ENCODE data around the gene POU6F1.
"Not testable (repeated sequence)": the region's sequence is repeated elsewhere in the genome, so short reads cannot be mapped to it uniquely, and the experiment has no call there.

The POU6F1 gene

GRCh38 chr12:51225771-51226170 is 7.9 kb upstream of the POU6F1 start:
- no peaks in the 10 kb centered on the region for H3K36me3 ChIP-seq (ENCODE audit: control insufficient read depth in 1 of 2, insufficient read depth in 2 of 2, low read length in 2 of 2)
- H3K4me3 ChIP-seq (ENCODE audit: low read depth in 1 of 2, low read length in 2 of 2), result no peak overlapping the region
- no peaks in the 10 kb centered on the region for H3K4me1 ChIP-seq (ENCODE audit: control insufficient read depth in 1 of 2, insufficient read depth in 2 of 2, low read length in 2 of 2)
- H3K9me3 ChIP-seq (ENCODE audit: control insufficient read depth in 1 of 2, low read length in 2 of 2), result no peaks in the 10 kb centered on the region
- no peaks in the 10 kb centered on the region for H3K27me3 ChIP-seq (ENCODE audit: low read depth, low read length)
- H3K27ac ChIP-seq (ENCODE audit: low read length), result no peak overlapping the region

DNA sequence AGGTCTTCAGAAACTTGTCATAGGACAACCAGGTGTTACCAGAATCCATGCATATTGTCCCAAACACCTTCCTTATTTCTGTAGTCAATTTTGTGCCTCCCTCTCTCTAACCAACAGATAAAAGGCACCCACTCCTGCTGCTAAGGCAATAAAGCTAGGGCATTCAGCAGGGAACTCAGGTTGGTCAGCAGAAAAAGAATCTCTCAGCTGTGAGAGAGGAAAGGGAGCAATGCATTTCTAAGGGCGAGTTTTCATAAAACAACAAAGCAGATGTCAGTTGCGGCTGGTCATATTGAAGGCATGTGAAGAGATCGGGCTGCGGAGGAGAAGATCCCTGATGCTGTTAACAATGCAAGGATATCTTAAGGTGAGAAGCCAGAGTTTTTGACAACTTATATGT is 7.4 kb upstream of the POU6F1 start:
- Histone ChIP-seq H3K4me3 (ENCODE audit: low read depth in 1 of 2, low read length in 2 of 2) (no peak overlapping the region), H3K36me3 (ENCODE audit: control insufficient read depth in 1 of 2, insufficient read depth in 2 of 2, low read length in 2 of 2) (no peaks in the 10 kb centered on the region), H3K27ac (ENCODE audit: low read length) (no peak overlapping the region), H3K4me1 (ENCODE audit: control insufficient read depth in 1 of 2, insufficient read depth in 2 of 2, low read length in 2 of 2) (no peaks in the 10 kb centered on the region), H3K9me3 (ENCODE audit: control insufficient read depth in 1 of 2, low read length in 2 of 2) (no peaks in the 10 kb centered on the region), H3K27me3 (ENCODE audit: low read depth, low read length) (no peaks in the 10 kb centered on the region)

DNA sequence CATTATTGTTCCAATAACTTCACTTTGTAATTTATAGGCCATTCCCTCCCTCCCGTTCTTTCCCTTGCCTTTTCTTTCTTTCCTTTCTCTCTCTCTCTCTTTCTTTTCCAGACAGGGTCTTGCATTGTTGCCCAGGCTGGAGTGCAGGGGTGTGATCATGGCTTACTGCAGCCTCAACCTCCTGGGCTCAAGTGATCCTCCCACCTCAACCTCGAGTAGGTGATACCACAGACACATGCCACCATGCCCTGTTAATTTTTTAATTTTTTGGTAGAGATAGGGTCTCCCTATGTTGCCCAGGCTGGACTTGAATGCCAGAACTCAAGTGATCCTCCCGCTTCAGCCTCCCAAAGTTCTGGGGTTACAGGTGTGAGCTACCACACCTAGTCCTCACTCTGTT is 6.8 kb upstream of the POU6F1 start:
- Histone ChIP-seq H3K36me3 (ENCODE audit: control insufficient read depth in 1 of 2, insufficient read depth in 2 of 2, low read length in 2 of 2) (no peaks in the 10 kb centered on the region), H3K27me3 (ENCODE audit: low read depth, low read length) (no peaks in the 10 kb centered on the region), H3K27ac (ENCODE audit: low read length) (no peak overlapping the region), H3K4me1 (ENCODE audit: control insufficient read depth in 1 of 2, insufficient read depth in 2 of 2, low read length in 2 of 2) (no peaks in the 10 kb centered on the region), H3K4me3 (ENCODE audit: low read depth in 1 of 2, low read length in 2 of 2) (no peak overlapping the region), H3K9me3 (ENCODE audit: control insufficient read depth in 1 of 2, low read length in 2 of 2) (no peaks in the 10 kb centered on the region)

DNA sequence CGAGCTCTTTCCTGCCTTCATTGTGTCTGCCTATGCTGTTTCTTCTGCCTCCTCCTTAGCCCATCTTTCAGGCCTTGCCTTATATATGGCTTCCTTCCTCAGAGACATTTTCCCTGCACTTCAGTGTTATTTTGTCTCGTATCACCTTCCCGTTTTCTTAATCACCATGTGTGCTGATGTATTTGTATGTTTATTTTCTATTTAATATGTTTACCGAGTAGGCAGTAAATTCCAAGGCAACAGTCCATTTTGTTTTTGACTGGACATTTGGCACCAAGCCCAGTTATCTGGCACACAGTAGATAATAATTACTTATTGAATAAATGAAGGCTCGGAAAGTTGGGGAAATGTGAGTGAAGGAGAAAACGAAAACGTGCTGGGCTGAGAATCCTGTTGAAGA is 4.6 kb upstream of the POU6F1 start:
- H3K4me1 ChIP-seq (ENCODE audit: control insufficient read depth in 1 of 2, insufficient read depth in 2 of 2, low read length in 2 of 2), result peaks cover 5 to 10% of the 10 kb centered on the region in 2 donors
- no peaks in the 10 kb centered on the region for H3K9me3 ChIP-seq (ENCODE audit: control insufficient read depth in 1 of 2, low read length in 2 of 2)
- H3K27ac ChIP-seq (ENCODE audit: low read length), result no peak overlapping the region
- no peaks in the 10 kb centered on the region for H3K36me3 ChIP-seq (ENCODE audit: control insufficient read depth in 1 of 2, insufficient read depth in 2 of 2, low read length in 2 of 2)
- H3K27me3 ChIP-seq (ENCODE audit: low read depth, low read length), result no peaks in the 10 kb centered on the region
- H3K4me3 ChIP-seq (ENCODE audit: low read depth in 1 of 2, low read length in 2 of 2), result no peak overlapping the region

GRCh38 chr12:51219857-51220256 is 2.0 kb upstream of the POU6F1 start:
- H3K9me3 ChIP-seq (ENCODE audit: control insufficient read depth in 1 of 2, low read length in 2 of 2); H3K4me3 ChIP-seq (ENCODE audit: low read depth in 1 of 2, low read length in 2 of 2): not testable (repeated sequence)
- H3K4me1 ChIP-seq (ENCODE audit: control insufficient read depth in 1 of 2, insufficient read depth in 2 of 2, low read length in 2 of 2), result peaks cover 9 to 20% of the 10 kb centered on the region in 2 donors

DNA sequence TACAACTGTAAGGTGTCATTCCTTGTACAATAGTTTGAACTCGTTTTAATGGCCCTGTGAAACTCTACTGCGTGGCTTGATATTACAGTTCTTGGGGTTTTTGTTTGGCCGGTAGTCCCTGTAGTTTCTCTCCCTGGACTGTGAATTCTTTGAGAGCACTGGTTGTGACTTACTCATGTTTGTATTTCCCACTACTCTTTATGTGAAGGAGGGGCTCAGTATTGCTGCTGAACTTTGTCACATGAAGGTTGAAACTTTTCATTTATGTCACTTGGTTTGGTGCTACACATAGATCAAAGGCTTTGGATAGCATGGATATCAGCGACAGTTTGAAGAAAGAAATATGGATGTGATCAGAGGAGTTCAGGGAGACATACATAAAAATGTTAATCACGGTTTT is 1.5 kb upstream of the POU6F1 start:
- no peak overlapping the region for H3K4me3 ChIP-seq (ENCODE audit: low read depth in 1 of 2, low read length in 2 of 2)
- no peaks in the 10 kb centered on the region for H3K36me3 ChIP-seq (ENCODE audit: control insufficient read depth in 1 of 2, insufficient read depth in 2 of 2, low read length in 2 of 2)
- no peaks in the 10 kb centered on the region for H3K9me3 ChIP-seq (ENCODE audit: control insufficient read depth in 1 of 2, low read length in 2 of 2)
- peaks cover 9 to 20% of the 10 kb centered on the region in 2 donors for H3K4me1 ChIP-seq (ENCODE audit: control insufficient read depth in 1 of 2, insufficient read depth in 2 of 2, low read length in 2 of 2)
- no peak overlapping the region for H3K27ac ChIP-seq (ENCODE audit: low read length)
- no peaks in the 10 kb centered on the region for H3K27me3 ChIP-seq (ENCODE audit: low read depth, low read length)

More at GRCh38 chr12:51219857-51220256, 2.0 kb upstream of the POU6F1 start:
- not testable (repeated sequence) for H3K27me3 ChIP-seq (ENCODE audit: low read depth, low read length); H3K36me3 ChIP-seq (ENCODE audit: control insufficient read depth in 1 of 2, insufficient read depth in 2 of 2, low read length in 2 of 2); H3K27ac ChIP-seq (ENCODE audit: low read length)

- Histone ChIP-seq H3K4me3 (ENCODE audit: low read depth in 1 of 2, low read length in 2 of 2) (peak overlapping the region; percentile 77 to 80), H3K4me1 (ENCODE audit: control insufficient read depth in 1 of 2, insufficient read depth in 2 of 2, low read length in 2 of 2) (peaks cover 9 to 20% of the 10 kb centered on the region in 2 donors), H3K27ac (ENCODE audit: low read length) (peak overlapping the region; percentile 88), H3K9me3 (ENCODE audit: control insufficient read depth in 1 of 2, low read length in 2 of 2) (no peaks in the 10 kb centered on the region), H3K27me3 (ENCODE audit: low read depth, low read length) (no peaks in the 10 kb centered on the region), H3K36me3 (ENCODE audit: control insufficient read depth in 1 of 2, insufficient read depth in 2 of 2, low read length in 2 of 2) (no peaks in the 10 kb centered on the region)
Observed at GRCh38 chr12:51218607-51219161, 822 bp upstream of the POU6F1 start.

GRCh38 chr12:51217133-51217967 is 512 bp downstream of the POU6F1 start:
- peak overlapping the region; percentile 77 to 80 for H3K4me3 ChIP-seq (ENCODE audit: low read depth in 1 of 2, low read length in 2 of 2)
- H3K36me3 ChIP-seq (ENCODE audit: control insufficient read depth in 1 of 2, insufficient read depth in 2 of 2, low read length in 2 of 2), result no peaks in the 10 kb centered on the region
- no peaks in the 10 kb centered on the region for H3K27me3 ChIP-seq (ENCODE audit: low read depth, low read length)
- peaks cover 9 to 20% of the 10 kb centered on the region in 2 donors for H3K4me1 ChIP-seq (ENCODE audit: control insufficient read depth in 1 of 2, insufficient read depth in 2 of 2, low read length in 2 of 2)
- H3K9me3 ChIP-seq (ENCODE audit: control insufficient read depth in 1 of 2, low read length in 2 of 2), result no peaks in the 10 kb centered on the region
- H3K27ac ChIP-seq (ENCODE audit: low read length), result peak overlapping the region; percentile 88

- no peak overlapping the region for H3K27ac ChIP-seq (ENCODE audit: low read length)
Observed at GRCh38 chr12:51216642-51217041, 1.2 kb downstream of the POU6F1 start.

GRCh38 chr12:51214895-51215294 is 3.0 kb downstream of the POU6F1 start:
- no peak overlapping the region for H3K27ac ChIP-seq (ENCODE audit: low read length)
- no peak overlapping the region for H3K4me3 ChIP-seq (ENCODE audit: low read depth in 1 of 2, low read length in 2 of 2)
- H3K27me3 ChIP-seq (ENCODE audit: low read depth, low read length), result no peaks in the 10 kb centered on the region
- H3K4me1 ChIP-seq (ENCODE audit: control insufficient read depth in 1 of 2, insufficient read depth in 2 of 2, low read length in 2 of 2), result peaks cover 9 to 20% of the 10 kb centered on the region in 2 donors
- no peaks in the 10 kb centered on the region for H3K9me3 ChIP-seq (ENCODE audit: control insufficient read depth in 1 of 2, low read length in 2 of 2)
- H3K36me3 ChIP-seq (ENCODE audit: control insufficient read depth in 1 of 2, insufficient read depth in 2 of 2, low read length in 2 of 2), result no peaks in the 10 kb centered on the region

More at GRCh38 chr12:51216642-51217041, 1.2 kb downstream of the POU6F1 start:
- peak overlapping the region; percentile 44 to 77 for H3K4me3 ChIP-seq (ENCODE audit: low read depth in 1 of 2, low read length in 2 of 2)
- no peaks in the 10 kb centered on the region for H3K9me3 ChIP-seq (ENCODE audit: control insufficient read depth in 1 of 2, low read length in 2 of 2)
- no peaks in the 10 kb centered on the region for H3K27me3 ChIP-seq (ENCODE audit: low read depth, low read length)
- H3K4me1 ChIP-seq (ENCODE audit: control insufficient read depth in 1 of 2, insufficient read depth in 2 of 2, low read length in 2 of 2), result peaks cover 9 to 20% of the 10 kb centered on the region in 2 donors
- H3K36me3 ChIP-seq (ENCODE audit: control insufficient read depth in 1 of 2, insufficient read depth in 2 of 2, low read length in 2 of 2), result no peaks in the 10 kb centered on the region

DNA sequence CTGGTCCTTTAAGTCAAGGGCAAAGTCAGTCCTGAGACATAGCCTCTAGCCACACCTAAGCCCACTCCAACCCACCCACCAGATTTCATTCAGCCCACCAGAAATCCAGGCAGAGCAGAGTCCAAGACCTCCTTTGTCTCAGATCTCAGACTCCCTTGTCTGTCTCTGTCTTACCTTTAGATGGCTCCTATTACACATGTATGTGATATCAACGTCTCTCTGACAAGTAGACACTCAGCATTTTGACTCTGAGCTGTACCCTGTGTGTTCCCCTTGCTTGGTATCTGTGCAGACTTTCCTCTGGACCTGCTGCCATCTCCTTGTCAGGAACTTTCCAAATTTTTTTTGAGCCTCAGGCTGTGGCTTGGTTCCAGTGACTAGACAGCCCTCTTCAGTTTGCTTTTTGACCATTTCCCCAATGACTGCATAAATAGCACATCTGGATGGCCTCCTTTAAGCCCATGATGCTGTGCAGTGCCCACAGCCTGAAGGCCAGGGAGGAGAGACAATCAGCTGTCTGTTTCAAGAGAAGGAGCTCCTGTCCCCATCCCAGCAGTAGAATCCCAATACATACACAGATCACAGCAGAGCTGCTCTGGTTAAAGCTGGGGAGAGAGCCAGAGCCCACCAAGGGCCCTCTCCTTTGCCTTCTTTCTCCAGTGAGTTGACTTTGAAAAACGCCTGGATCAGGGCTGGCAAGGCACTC is 7.0 kb downstream of the POU6F1 start:
- Histone ChIP-seq H3K9me3 (ENCODE audit: control insufficient read depth in 1 of 2, low read length in 2 of 2) (no peaks in the 10 kb centered on the region), H3K27me3 (ENCODE audit: low read depth, low read length) (no peaks in the 10 kb centered on the region), H3K27ac (ENCODE audit: low read length) (no peak overlapping the region), H3K36me3 (ENCODE audit: control insufficient read depth in 1 of 2, insufficient read depth in 2 of 2, low read length in 2 of 2) (no peaks in the 10 kb centered on the region), H3K4me1 (ENCODE audit: control insufficient read depth in 1 of 2, insufficient read depth in 2 of 2, low read length in 2 of 2) (no peaks in the 10 kb centered on the region), H3K4me3 (ENCODE audit: low read depth in 1 of 2, low read length in 2 of 2) (no peak overlapping the region)

Measured in muscle layer of duodenum (tissue), 2 donors.